ENCODE results near the gene CDHR3. TPM values are rescaled to one million over a fixed set of nuclear protein-coding genes. Genes with fewer than 3 reads are reported as not detected.

CDHR3 gene
- total and polyA plus RNA-seq, 5 donors from 2014 or later, result 5.6 to 38.2 (median 8.5) TPM

GRCh38 chr7:106070567-106071254 is 107.6 kb downstream of the CDHR3 start:
- Histone ChIP-seq H3K27me3 (ENCODE audit: control insufficient read depth, insufficient read depth, low read length) (no peaks in the 10 kb centered on the region), H3K27ac (ENCODE audit: insufficient read depth, low read length, poor library complexity, severe bottlenecking) (peak overlapping the region; percentile 85), H3K36me3 (ENCODE audit: control insufficient read depth, insufficient read depth, low read length) (no peaks in the 10 kb centered on the region), H3K9me3 (ENCODE audit: control insufficient read depth in 2 of 2, low read length in 2 of 2) (no peaks in the 10 kb centered on the region), H3K4me3 (ENCODE audit: low read depth, low read length) (peak overlapping the region; percentile 77), H3K4me1 (ENCODE audit: control insufficient read depth, insufficient read depth, low read length, poor library complexity, severe bottlenecking) (peaks cover 21% of the 10 kb centered on the region)
- DNase-seq (no peak), ATAC-seq (ENCODE audit: low read depth in 2 of 2) (no peak)
- H3K9me3 Mint-ChIP-seq, result no peaks in the 10 kb centered on the region
- H3K4me3 Mint-ChIP-seq, result peak overlapping the region in 3 of 4 donors; percentile 78 to 83 (median 80)
- H3K27ac Mint-ChIP-seq, result peak overlapping the region; percentile 97 to 99 (median 97)
- H3K36me3 Mint-ChIP-seq, result no peaks in the 10 kb centered on the region
- H3K4me1 Mint-ChIP-seq, result peaks cover 16 to 60% (median 32%) of the 10 kb centered on the region in 4 donors
- H3K27me3 Mint-ChIP-seq, result no peaks in the 10 kb centered on the region

- H3K4me1 ChIP-seq (ENCODE audit: control insufficient read depth, insufficient read depth, low read length, poor library complexity, severe bottlenecking), result peaks cover 21% of the 10 kb centered on the region
- H3K9me3 Mint-ChIP-seq, result no peaks in the 10 kb centered on the region
- DNase-seq, result peak in 2 of 3 donors; percentile 69 to 92
- H3K9me3 ChIP-seq (ENCODE audit: control insufficient read depth in 2 of 2, low read length in 2 of 2), result no peaks in the 10 kb centered on the region
- H3K27ac Mint-ChIP-seq, result peak overlapping the region; percentile 97 to 99 (median 97)
- peak; percentile 99 for ATAC-seq (ENCODE audit: low read depth in 2 of 2)
- no peaks in the 10 kb centered on the region for H3K27me3 ChIP-seq (ENCODE audit: control insufficient read depth, insufficient read depth, low read length)
- H3K36me3 ChIP-seq (ENCODE audit: control insufficient read depth, insufficient read depth, low read length), result no peaks in the 10 kb centered on the region
- H3K4me3 Mint-ChIP-seq, result peak overlapping the region; percentile 62 to 83 (median 79)
- H3K27ac ChIP-seq (ENCODE audit: insufficient read depth, low read length, poor library complexity, severe bottlenecking), result peak overlapping the region; percentile 85
- H3K4me1 Mint-ChIP-seq, result peaks cover 19 to 62% (median 34%) of the 10 kb centered on the region in 4 donors
- H3K27me3 Mint-ChIP-seq, result no peaks in the 10 kb centered on the region
- no peaks in the 10 kb centered on the region for H3K36me3 Mint-ChIP-seq
- peak overlapping the region; percentile 77 for H3K4me3 ChIP-seq (ENCODE audit: low read depth, low read length)
Observed at GRCh38 chr7:106071356-106071998, 108.4 kb downstream of the CDHR3 start.

- Histone ChIP-seq H3K4me1 (ENCODE audit: control insufficient read depth, insufficient read depth, low read length, poor library complexity, severe bottlenecking) (peaks cover 21% of the 10 kb centered on the region), H3K36me3 (ENCODE audit: control insufficient read depth, insufficient read depth, low read length) (no peaks in the 10 kb centered on the region), H3K27ac (ENCODE audit: insufficient read depth, low read length, poor library complexity, severe bottlenecking) (peak overlapping the region; percentile 85), H3K4me3 (ENCODE audit: low read depth, low read length) (peak overlapping the region; percentile 77), H3K9me3 (ENCODE audit: control insufficient read depth in 2 of 2, low read length in 2 of 2) (no peaks in the 10 kb centered on the region), H3K27me3 (ENCODE audit: control insufficient read depth, insufficient read depth, low read length) (no peaks in the 10 kb centered on the region)
- Mint-ChIP-seq H3K27ac (peak overlapping the region; percentile 97 to 99 (median 97)), H3K9me3 (no peaks in the 10 kb centered on the region), H3K4me1 (peaks cover 24 to 66% (median 37%) of the 10 kb centered on the region in 4 donors), H3K36me3 (no peaks in the 10 kb centered on the region), H3K27me3 (no peaks in the 10 kb centered on the region), H3K4me3 (peak overlapping the region; percentile 62 to 83 (median 79))
- ATAC-seq (ENCODE audit: low read depth in 2 of 2) (no peak), DNase-seq (no peak)
Observed at GRCh38 chr7:106071999-106072714, 109.1 kb downstream of the CDHR3 start.

GRCh38 chr7:106072715-106073091 is 109.6 kb downstream of the CDHR3 start:
- no peaks in the 10 kb centered on the region for H3K9me3 Mint-ChIP-seq
- ATAC-seq (ENCODE audit: low read depth in 2 of 2) (no peak), DNase-seq (no peak)
- Histone ChIP-seq H3K4me1 (ENCODE audit: control insufficient read depth, insufficient read depth, low read length, poor library complexity, severe bottlenecking) (peaks cover 21% of the 10 kb centered on the region), H3K36me3 (ENCODE audit: control insufficient read depth, insufficient read depth, low read length) (no peaks in the 10 kb centered on the region), H3K27me3 (ENCODE audit: control insufficient read depth, insufficient read depth, low read length) (no peaks in the 10 kb centered on the region), H3K9me3 (ENCODE audit: control insufficient read depth in 2 of 2, low read length in 2 of 2) (no peaks in the 10 kb centered on the region), H3K27ac (ENCODE audit: insufficient read depth, low read length, poor library complexity, severe bottlenecking) (peak overlapping the region; percentile 85), H3K4me3 (ENCODE audit: low read depth, low read length) (no peak overlapping the region)
- no peak overlapping the region for H3K4me3 Mint-ChIP-seq
- H3K36me3 Mint-ChIP-seq, result no peaks in the 10 kb centered on the region
- H3K27me3 Mint-ChIP-seq, result no peaks in the 10 kb centered on the region
- H3K27ac Mint-ChIP-seq, result peak overlapping the region; percentile 97 to 99 (median 97)
- peaks cover 27 to 69% (median 39%) of the 10 kb centered on the region in 4 donors for H3K4me1 Mint-ChIP-seq

- no peaks in the 10 kb centered on the region for H3K36me3 ChIP-seq (ENCODE audit: control insufficient read depth, insufficient read depth, low read length)
- H3K27ac Mint-ChIP-seq, result peak overlapping the region; percentile 8 to 97 (median 66)
- no peak overlapping the region for H3K4me3 ChIP-seq (ENCODE audit: low read depth, low read length)
- H3K27me3 Mint-ChIP-seq, result no peaks in the 10 kb centered on the region
- no peak overlapping the region for H3K27ac ChIP-seq (ENCODE audit: insufficient read depth, low read length, poor library complexity, severe bottlenecking)
- DNase-seq, result no peak
- H3K9me3 ChIP-seq (ENCODE audit: control insufficient read depth in 2 of 2, low read length in 2 of 2), result no peaks in the 10 kb centered on the region
- H3K36me3 Mint-ChIP-seq, result no peaks in the 10 kb centered on the region
- no peaks in the 10 kb centered on the region for H3K27me3 ChIP-seq (ENCODE audit: control insufficient read depth, insufficient read depth, low read length)
- H3K4me3 Mint-ChIP-seq, result no peak overlapping the region
- H3K4me1 Mint-ChIP-seq, result peaks cover 27 to 67% (median 37%) of the 10 kb centered on the region in 4 donors
- no peak for ATAC-seq (ENCODE audit: low read depth in 2 of 2)
- H3K9me3 Mint-ChIP-seq, result no peaks in the 10 kb centered on the region
- H3K4me1 ChIP-seq (ENCODE audit: control insufficient read depth, insufficient read depth, low read length, poor library complexity, severe bottlenecking), result peaks cover 21% of the 10 kb centered on the region
Observed at GRCh38 chr7:106073701-106074100, 110.6 kb downstream of the CDHR3 start.

GRCh38 chr7:106074257-106074656 is 111.2 kb downstream of the CDHR3 start:
- H3K27ac Mint-ChIP-seq, result peak overlapping the region; percentile 51 to 97 (median 96)
- no peaks in the 10 kb centered on the region for H3K27me3 Mint-ChIP-seq
- no peaks in the 10 kb centered on the region for H3K27me3 ChIP-seq (ENCODE audit: control insufficient read depth, insufficient read depth, low read length)
- H3K4me1 Mint-ChIP-seq, result peaks cover 24 to 64% (median 38%) of the 10 kb centered on the region in 4 donors
- peaks cover 21% of the 10 kb centered on the region for H3K4me1 ChIP-seq (ENCODE audit: control insufficient read depth, insufficient read depth, low read length, poor library complexity, severe bottlenecking)
- H3K4me3 Mint-ChIP-seq, result no peak overlapping the region
- no peaks in the 10 kb centered on the region for H3K9me3 ChIP-seq (ENCODE audit: control insufficient read depth in 2 of 2, low read length in 2 of 2)
- H3K9me3 Mint-ChIP-seq, result no peaks in the 10 kb centered on the region
- H3K36me3 Mint-ChIP-seq, result no peaks in the 10 kb centered on the region
- H3K4me3 ChIP-seq (ENCODE audit: low read depth, low read length), result no peak overlapping the region
- ATAC-seq (ENCODE audit: low read depth in 2 of 2) (no peak), DNase-seq (no peak)
- H3K27ac ChIP-seq (ENCODE audit: insufficient read depth, low read length, poor library complexity, severe bottlenecking), result no peak overlapping the region
- H3K36me3 ChIP-seq (ENCODE audit: control insufficient read depth, insufficient read depth, low read length), result no peaks in the 10 kb centered on the region

GRCh38 chr7:106075937-106076336 is 112.9 kb downstream of the CDHR3 start:
- no peaks in the 10 kb centered on the region for H3K9me3 Mint-ChIP-seq
- peaks cover 16% of the 10 kb centered on the region for H3K4me1 ChIP-seq (ENCODE audit: control insufficient read depth, insufficient read depth, low read length, poor library complexity, severe bottlenecking)

More at GRCh38 chr7:106075937-106076336, 112.9 kb downstream of the CDHR3 start:
- ATAC-seq (ENCODE audit: low read depth in 2 of 2) (no peak), DNase-seq (no peak)
- Histone ChIP-seq H3K4me3 (ENCODE audit: low read depth, low read length) (no peak overlapping the region), H3K9me3 (ENCODE audit: control insufficient read depth in 2 of 2, low read length in 2 of 2) (no peaks in the 10 kb centered on the region), H3K27me3 (ENCODE audit: control insufficient read depth, insufficient read depth, low read length) (no peaks in the 10 kb centered on the region), H3K36me3 (ENCODE audit: control insufficient read depth, insufficient read depth, low read length) (no peaks in the 10 kb centered on the region), H3K27ac (ENCODE audit: insufficient read depth, low read length, poor library complexity, severe bottlenecking) (no peak overlapping the region)
- no peaks in the 10 kb centered on the region for H3K27me3 Mint-ChIP-seq
- no peak overlapping the region for H3K4me3 Mint-ChIP-seq
- H3K27ac Mint-ChIP-seq, result no peak overlapping the region
- H3K4me1 Mint-ChIP-seq, result peaks cover 19 to 48% (median 34%) of the 10 kb centered on the region in 4 donors
- H3K36me3 Mint-ChIP-seq, result peaks cover 4% of the 10 kb centered on the region
